Measurements from ENCODE around the gene ZNF212.

Gene ZNF212

DNA sequence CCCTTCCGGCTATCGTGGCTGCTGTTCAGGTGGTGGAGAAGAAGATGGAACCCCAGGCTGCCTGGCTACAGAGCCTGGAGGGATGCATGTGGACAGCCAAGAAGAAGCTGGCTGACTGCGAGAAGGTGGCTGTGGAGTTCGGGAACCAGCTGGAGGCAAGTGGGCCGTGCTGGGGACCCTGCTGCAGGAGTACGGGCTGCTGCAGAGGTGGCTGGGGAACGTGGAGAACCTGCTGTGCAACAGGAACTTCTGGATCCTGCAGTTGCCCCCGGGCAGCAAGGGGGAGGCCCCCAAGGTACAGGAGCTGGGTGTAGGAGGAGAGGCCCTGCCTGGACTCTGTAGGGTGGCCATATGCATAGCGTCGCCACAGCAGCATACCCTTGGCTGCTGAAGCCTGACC lies 48.2 kb downstream of the ZNF212 start:
- Histone ChIP-seq H2AFZ (ENCODE audit: low read depth, low read length) (no peak overlapping the region), H3K4me1 (ENCODE audit: low read length) (no peaks in the 10 kb centered on the region), H4K20me1 (ENCODE audit: insufficient read depth, low read length) (0 out of 2 replicates have a peak, but pooled peaks cover 3% of the 10 kb centered on the region), H3K9me3 (ENCODE audit: insufficient read depth, low read length) (no peaks in the 10 kb centered on the region), H3K36me3 (replicated peaks; ENCODE audit: low read depth, low read length) (peaks cover 45% of the 10 kb centered on the region), H3K27ac (ENCODE audit: low read length) (no peak overlapping the region), H3K4me3 (ENCODE audit: low read length) (no peak overlapping the region), H3K9ac (ENCODE audit: low read length) (no peak overlapping the region), H3K27me3 (ENCODE audit: low read depth, low read length) (no peaks in the 10 kb centered on the region), H3K79me2 (ENCODE audit: low read length) (no peaks in the 10 kb centered on the region), H3K4me2 (ENCODE audit: low read length) (no peak overlapping the region)
- TF ChIP-seq, protein P1, sequence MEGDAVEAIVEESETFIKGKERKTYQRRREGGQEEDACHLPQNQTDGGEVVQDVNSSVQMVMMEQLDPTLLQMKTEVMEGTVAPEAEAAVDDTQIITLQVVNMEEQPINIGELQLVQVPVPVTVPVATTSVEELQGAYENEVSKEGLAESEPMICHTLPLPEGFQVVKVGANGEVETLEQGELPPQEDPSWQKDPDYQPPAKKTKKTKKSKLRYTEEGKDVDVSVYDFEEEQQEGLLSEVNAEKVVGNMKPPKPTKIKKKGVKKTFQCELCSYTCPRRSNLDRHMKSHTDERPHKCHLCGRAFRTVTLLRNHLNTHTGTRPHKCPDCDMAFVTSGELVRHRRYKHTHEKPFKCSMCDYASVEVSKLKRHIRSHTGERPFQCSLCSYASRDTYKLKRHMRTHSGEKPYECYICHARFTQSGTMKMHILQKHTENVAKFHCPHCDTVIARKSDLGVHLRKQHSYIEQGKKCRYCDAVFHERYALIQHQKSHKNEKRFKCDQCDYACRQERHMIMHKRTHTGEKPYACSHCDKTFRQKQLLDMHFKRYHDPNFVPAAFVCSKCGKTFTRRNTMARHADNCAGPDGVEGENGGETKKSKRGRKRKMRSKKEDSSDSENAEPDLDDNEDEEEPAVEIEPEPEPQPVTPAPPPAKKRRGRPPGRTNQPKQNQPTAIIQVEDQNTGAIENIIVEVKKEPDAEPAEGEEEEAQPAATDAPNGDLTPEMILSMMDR (IDR thresholded peaks at IDR 0.05; ENCODE audit: low read depth, low read length): no peak
- no peak for TF ChIP-seq EZH2phosphoT487 (IDR thresholded peaks at IDR 0.05; ENCODE audit: low read depth)

DNA sequence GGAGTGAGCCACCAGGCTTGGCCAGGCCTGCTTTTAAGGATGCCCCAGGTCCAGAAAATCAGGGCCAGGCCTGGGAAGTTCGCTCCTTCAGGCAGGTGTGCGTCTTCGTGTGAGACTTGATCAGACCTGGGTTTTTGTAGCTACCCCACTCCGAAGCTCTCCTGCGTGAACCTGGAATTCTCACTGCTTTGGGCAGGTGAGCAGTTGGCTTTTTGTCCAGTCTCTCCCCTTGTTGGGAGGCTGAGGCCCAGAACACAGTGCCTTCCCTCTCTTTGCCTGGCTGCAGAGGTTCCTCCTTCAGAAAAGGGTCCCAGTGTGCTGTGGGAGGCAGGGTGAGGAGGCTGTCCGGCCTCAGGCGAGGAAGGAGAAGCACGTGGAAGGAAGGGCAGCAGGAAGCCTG lies 49.8 kb downstream of the ZNF212 start:
- H3K4me3 ChIP-seq (ENCODE audit: low read length): no peak overlapping the region
- no peaks in the 10 kb centered on the region for H4K20me1 ChIP-seq (ENCODE audit: insufficient read depth, low read length)
- no peaks in the 10 kb centered on the region for H3K27me3 ChIP-seq (ENCODE audit: low read depth, low read length)
- H3K9ac ChIP-seq (ENCODE audit: low read length): no peak overlapping the region
- no peak overlapping the region for H3K4me2 ChIP-seq (ENCODE audit: low read length)
- H2AFZ ChIP-seq (ENCODE audit: low read depth, low read length): no peak overlapping the region
- H3K9me3 ChIP-seq (ENCODE audit: insufficient read depth, low read length): no peaks in the 10 kb centered on the region
- H3K27ac ChIP-seq (ENCODE audit: low read length): no peak overlapping the region
- no peaks in the 10 kb centered on the region for H3K4me1 ChIP-seq (ENCODE audit: low read length)
- no peaks in the 10 kb centered on the region for H3K79me2 ChIP-seq (ENCODE audit: low read length)
- TF ChIP-seq, protein P1 (IDR thresholded peaks at IDR 0.05; ENCODE audit: low read depth, low read length): no peak
- no peak for TF ChIP-seq EZH2phosphoT487 (IDR thresholded peaks at IDR 0.05; ENCODE audit: low read depth)
- H3K36me3 ChIP-seq (replicated peaks; ENCODE audit: low read depth, low read length): peaks cover 46% of the 10 kb centered on the region

DNA sequence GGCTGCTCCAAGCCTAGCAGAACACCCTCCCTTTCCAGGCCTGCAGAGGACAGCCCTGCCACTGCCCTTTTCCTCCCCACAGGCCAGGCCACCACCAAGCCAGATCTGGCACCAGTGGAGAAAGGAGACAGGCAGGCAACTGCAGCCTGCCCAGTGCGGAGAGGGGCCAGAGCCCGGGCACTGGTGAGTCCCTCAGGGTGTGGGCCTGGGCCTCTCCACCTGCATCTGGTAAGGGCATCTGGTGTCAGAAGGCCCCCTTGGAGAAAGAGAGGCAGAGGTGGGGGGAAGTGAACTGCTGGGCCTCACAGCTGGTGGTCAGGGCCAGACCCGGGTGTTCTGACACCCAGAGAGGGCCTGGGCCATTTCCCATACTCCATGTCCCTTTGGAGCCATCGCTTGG lies 50.4 kb downstream of the ZNF212 start:
- Histone ChIP-seq H3K79me2 (ENCODE audit: low read length) (no peaks in the 10 kb centered on the region), H3K9ac (ENCODE audit: low read length) (no peak overlapping the region), H3K27me3 (ENCODE audit: low read depth, low read length) (no peaks in the 10 kb centered on the region), H2AFZ (ENCODE audit: low read depth, low read length) (no peak overlapping the region), H3K36me3 (replicated peaks; ENCODE audit: low read depth, low read length) (peaks cover 42% of the 10 kb centered on the region), H3K4me2 (ENCODE audit: low read length) (no peak overlapping the region), H3K27ac (ENCODE audit: low read length) (no peak overlapping the region), H3K4me3 (ENCODE audit: low read length) (no peak overlapping the region), H3K4me1 (ENCODE audit: low read length) (no peaks in the 10 kb centered on the region), H3K9me3 (ENCODE audit: insufficient read depth, low read length) (no peaks in the 10 kb centered on the region), H4K20me1 (ENCODE audit: insufficient read depth, low read length) (no peaks in the 10 kb centered on the region)
- TF ChIP-seq, protein P1 (IDR thresholded peaks at IDR 0.05; ENCODE audit: low read depth, low read length): no peak
- TF ChIP-seq EZH2phosphoT487 (IDR thresholded peaks at IDR 0.05; ENCODE audit: low read depth): no peak

DNA sequence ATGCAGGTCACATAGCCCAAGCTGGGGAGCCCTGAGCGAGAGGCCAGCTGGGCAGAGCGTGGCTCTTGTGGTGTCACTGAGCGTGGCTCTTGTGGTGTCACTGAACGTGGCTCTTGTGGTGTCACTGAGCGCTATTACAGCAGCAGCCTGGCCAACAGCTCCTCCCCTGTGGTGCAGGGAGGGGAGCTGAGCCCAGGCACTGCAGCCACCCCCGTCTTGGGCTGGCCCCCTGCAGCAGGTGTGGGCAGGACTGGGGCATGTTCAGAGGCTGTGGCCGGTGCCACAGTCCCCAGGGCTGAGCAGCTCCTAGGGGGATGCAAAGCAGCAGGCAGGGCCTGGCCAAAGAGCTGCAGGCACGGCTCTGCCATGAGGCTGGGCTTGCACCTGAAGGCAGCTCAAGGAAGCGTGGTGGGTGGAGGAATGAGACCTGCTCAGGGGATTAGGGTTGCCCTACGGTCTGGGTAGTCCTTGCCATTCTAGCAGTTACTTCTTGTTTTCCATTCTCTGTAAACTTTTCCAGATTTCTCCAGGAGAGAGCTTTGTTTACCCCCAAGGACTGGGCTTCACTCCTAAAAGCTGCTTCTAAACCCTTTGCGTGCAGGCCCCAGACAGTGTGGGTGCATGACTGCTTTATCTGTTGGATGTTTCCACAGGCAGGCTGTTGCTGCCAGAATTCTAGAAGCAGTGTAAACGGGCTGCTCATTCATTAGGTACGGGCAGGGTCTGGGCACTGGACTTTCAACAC lies 51.8 kb downstream of the ZNF212 start:
- no peaks in the 10 kb centered on the region for H4K20me1 ChIP-seq (ENCODE audit: insufficient read depth, low read length)
- no peak for TF ChIP-seq EZH2phosphoT487 (IDR thresholded peaks at IDR 0.05; ENCODE audit: low read depth)
- TF ChIP-seq, protein P1 (IDR thresholded peaks at IDR 0.05; ENCODE audit: low read depth, low read length): no peak
- no peaks in the 10 kb centered on the region for H3K27me3 ChIP-seq (ENCODE audit: low read depth, low read length)
- no peak overlapping the region for H3K27ac ChIP-seq (ENCODE audit: low read length)
- no peak overlapping the region for H3K4me3 ChIP-seq (ENCODE audit: low read length)
- H3K4me1 ChIP-seq (ENCODE audit: low read length): no peaks in the 10 kb centered on the region
- H3K9me3 ChIP-seq (ENCODE audit: insufficient read depth, low read length): no peaks in the 10 kb centered on the region
- H3K36me3 ChIP-seq (replicated peaks; ENCODE audit: low read depth, low read length): peaks cover 45% of the 10 kb centered on the region
- H3K9ac ChIP-seq (ENCODE audit: low read length): no peak overlapping the region
- no peaks in the 10 kb centered on the region for H3K79me2 ChIP-seq (ENCODE audit: low read length)
- no peak overlapping the region for H3K4me2 ChIP-seq (ENCODE audit: low read length)
- no peak overlapping the region for H2AFZ ChIP-seq (ENCODE audit: low read depth, low read length)
